IMR-90 (cell line): ENCODE data around the gene KLRB1. TPM values are rescaled to one million over a fixed set of nuclear protein-coding genes. Genes with fewer than 3 reads are reported as not detected.

Experiments used
- ATAC-seq: fragments of 200-7000 bp; cut with Tn5 transposase; 2 replicates; pipeline ENCODE4 v1.9.1; 2020; ENCODE audit warnings: low read depth, mild to moderate bottlenecking, moderate library complexity
- BruUV-seq: library from RNA; stranded (reverse); fragments of 400-500 nt; replicated peaks from 2 replicates; lab custom pipeline; 2021; lab: Mats Ljungman, UMichigan
- CTCF ChIA-PET: fragments of 300-600 bp; formaldehyde crosslinking; extraction: SDS; loops from one replicate; lab custom pipeline; 2021; ENCODE audit warnings: antibody characterized with exemption; lab: Yijun Ruan, JAX
- POLR2A ChIA-PET: fragments of 300-600 bp; sonication (Branson Sonifier 250); formaldehyde crosslinking; loops from one replicate; lab custom pipeline; 2022; ENCODE audit warnings: antibody characterized with exemption; ENCODE audit not compliant: unreplicated experiment; lab: Charles Lee
- DNase-seq: peaks from one replicate; pipeline ENCODE4 v3.0.0; 2013
- H2AFZ ChIP-seq: replicated peaks from 2 replicates; pipeline ENCODE3; 2013; ENCODE audit warnings: low read length, mild to moderate bottlenecking; ENCODE audit not compliant: poor library complexity
- H2AK5ac ChIP-seq: 2 replicates; pipeline ENCODE4 v1.6.1; 2013; ENCODE audit warnings: low read depth, low read length, inconsistent platforms
- H2AK9ac ChIP-seq: replicated peaks from 2 replicates; pipeline ENCODE3; 2013; ENCODE audit warnings: mild to moderate bottlenecking, low read depth, low read length, moderate library complexity; ENCODE audit not compliant: poor library complexity
- H2BK120ac ChIP-seq: 2 replicates; pipeline ENCODE4 v1.6.1; 2013; ENCODE audit warnings: low read depth, low read length, inconsistent platforms
- H2BK15ac ChIP-seq: 3 replicates; pipeline ENCODE4 v1.6.1; 2013; ENCODE audit warnings: low read depth, low read length, inconsistent platforms
- H2BK20ac ChIP-seq: 2 replicates; pipeline ENCODE4 v1.6.1; 2013; ENCODE audit warnings: low read depth, mild to moderate bottlenecking, inconsistent platforms, low read length, moderate library complexity
- H2BK5ac ChIP-seq: 2 replicates; pipeline ENCODE4 v1.6.1; 2013; ENCODE audit warnings: mild to moderate bottlenecking, low read depth, low read length, inconsistent platforms; ENCODE audit not compliant: poor library complexity, severe bottlenecking
- H3K14ac ChIP-seq: replicated peaks from 2 replicates; pipeline ENCODE4 v1.6.1; 2013; ENCODE audit warnings: low read depth, low read length, inconsistent platforms
- H3K18ac ChIP-seq: 2 replicates; pipeline ENCODE4 v1.6.1; 2013; ENCODE audit warnings: low read depth, low read length, control low read depth
- H3K23ac ChIP-seq: 2 replicates; pipeline ENCODE4 v1.6.1; 2013; ENCODE audit warnings: low read depth, low read length, inconsistent platforms
- H3K27ac ChIP-seq: 2 replicates; pipeline ENCODE4 v1.5.1; 2013; ENCODE audit warnings: mild to moderate bottlenecking, control low read depth, low read length; ENCODE audit not compliant: insufficient read depth
- H3K27me3 ChIP-seq: 2 replicates; pipeline ENCODE4 v1.6.1; 2013; ENCODE audit warnings: low read length; ENCODE audit not compliant: control insufficient read depth, insufficient read depth
- H3K36me3 ChIP-seq: 2 replicates; pipeline ENCODE4 v1.6.1; 2013; ENCODE audit warnings: low read length, mixed read lengths; ENCODE audit not compliant: control insufficient read depth, insufficient read depth
- H3K4ac ChIP-seq: 2 replicates; pipeline ENCODE4 v1.6.1; 2013; ENCODE audit warnings: low read depth, low read length, inconsistent platforms
- H3K4me1 ChIP-seq: 2 replicates; pipeline ENCODE4 v1.6.1; 2013; ENCODE audit warnings: low read length, mixed read lengths; ENCODE audit not compliant: control insufficient read depth, insufficient read depth
- H3K4me2 ChIP-seq: 2 replicates; pipeline ENCODE4 v1.6.1; 2013; ENCODE audit warnings: low read depth, mild to moderate bottlenecking, control low read depth, low read length, moderate library complexity
- H3K4me3 ChIP-seq: 2 replicates; pipeline ENCODE4 v1.5.1; 2013; ENCODE audit warnings: low read depth, mild to moderate bottlenecking, control low read depth, low read length, moderate library complexity; ENCODE audit not compliant: insufficient read depth
- H3K56ac ChIP-seq: 2 replicates; pipeline ENCODE4 v1.6.1; 2013; ENCODE audit warnings: low read length, inconsistent platforms; ENCODE audit not compliant: insufficient read depth; ENCODE audit errors: extremely low read depth
- H3K79me1 ChIP-seq, 2 experiments: 2 replicates each; pipeline ENCODE4 v1.6.1; 2013; ENCODE audit warnings: low read length in 2 of 2, inconsistent platforms in 1 of 2, low read depth in 1 of 2
- H3K9ac ChIP-seq: 2 replicates; pipeline ENCODE4 v1.6.1; 2013; ENCODE audit warnings: low read depth, low read length, control low read depth
- H3K9me1 ChIP-seq: 2 replicates; pipeline ENCODE4 v1.6.1; 2013; ENCODE audit warnings: low read length, inconsistent platforms; ENCODE audit not compliant: insufficient read depth
- H3K9me3 ChIP-seq: 2 replicates; pipeline ENCODE4 v1.6.1; 2013; ENCODE audit warnings: low read length; ENCODE audit not compliant: control insufficient read depth, insufficient read depth
- H4K20me1 ChIP-seq: 2 replicates; pipeline ENCODE4 v1.6.1; 2013; ENCODE audit warnings: low read length, inconsistent platforms; ENCODE audit not compliant: insufficient read depth
- H4K5ac ChIP-seq: 2 replicates; pipeline ENCODE4 v1.6.1; 2013; ENCODE audit warnings: mild to moderate bottlenecking, low read depth, low read length, control low read depth
- H4K8ac ChIP-seq, 2 experiments: 2 replicates each; pipeline ENCODE4 v1.6.1; 2013; ENCODE audit warnings: low read depth in 2 of 2, low read length in 2 of 2, control low read depth in 1 of 2, inconsistent platforms in 1 of 2
- H4K91ac ChIP-seq: 2 replicates; pipeline ENCODE4 v1.6.1; 2013; ENCODE audit warnings: low read depth, low read length, inconsistent platforms; ENCODE audit not compliant: insufficient read depth
- BHLHE40 ChIP-seq: fragments of 150-350 bp; IDR thresholded peaks from 2 replicates; pipeline ENCODE4 v1.6.1; 2016; ENCODE audit warnings: mild to moderate bottlenecking, low read depth, low read length
- CTCF ChIP-seq: conservative IDR thresholded peaks from 2 replicates; pipeline ENCODE4 v1.5.1; 2012; ENCODE audit warnings: mild to moderate bottlenecking, low read depth, low read length, improper control_type of control experiment
- ELK1 ChIP-seq: fragments of 150-350 bp; IDR thresholded peaks from 2 replicates; pipeline ENCODE4 v1.6.1; 2016; ENCODE audit warnings: low read depth, mild to moderate bottlenecking, low read length, moderate library complexity, borderline replicate concordance
- FOS ChIP-seq: fragments of 150-350 bp; IDR thresholded peaks from 2 replicates; pipeline ENCODE4 v1.6.1; 2016; ENCODE audit warnings: low read depth, low read length
- MXI1 ChIP-seq: IDR thresholded peaks from 2 replicates; pipeline ENCODE4 v1.6.1; 2012; ENCODE audit warnings: low read depth, mild to moderate bottlenecking, low read length, moderate library complexity, borderline replicate concordance
- POLR2A ChIP-seq: IDR thresholded peaks from 2 replicates; pipeline ENCODE4 v1.6.1; 2012; ENCODE audit warnings: mild to moderate bottlenecking, low read depth, low read length
- RAD21 ChIP-seq: IDR thresholded peaks from 2 replicates; pipeline ENCODE4 v1.6.1; 2012; ENCODE audit warnings: low read length, improper control_type of control experiment
- WGBS, 2 experiments: methylation state at CpG; one replicate each; pipeline versions ENCODE4 v1.1.5 to v1.1.7; 2013; ENCODE audit warnings: missing lambda C conversion rate in 2 of 2; ENCODE audit not compliant: insufficient read length in 1 of 2; ENCODE audit errors: extremely low coverage in 2 of 2; 5-methylcytosine and 5-hydroxymethylcytosine counted together
- dilution Hi-C: fragments of 300-500 bp; cut with HindIII; formaldehyde crosslinking; loops from one replicate; pipeline ENCODE4 v1.14.3; 2018; ENCODE audit warnings: low sequenced_read_pairs; ENCODE audit not compliant: unreplicated experiment
- in situ Hi-C: fragments of 300-500 bp; cut with MboI; formaldehyde crosslinking; loops from 3 replicates; pipeline ENCODE4 v1.14.3; 2019; ENCODE audit warnings: low sequenced_read_pairs, inconsistent platforms, mixed read lengths
- intact Hi-C: fragments of 100-400 bp; cut with micrococcal nuclease; formaldehyde crosslinking; loops from 2 replicates; pipeline ENCODE4 v1.10.0; 2022
- polyA plus RNA-seq, 3 experiments: library from polyadenylated mRNA; depleted of rRNA; stranded (reverse); fragments of >200 nt; gene quantifications; 2 replicates each; pipeline ENCODE4 v1.2.3, GENCODE V29; 2012; ENCODE audit warnings: low replicate concordance in 1 of 3
- total RNA-seq: library from RNA; depleted of rRNA; stranded (reverse); fragments of >200 nt; gene quantifications from 2 replicates; pipeline ENCODE4 v1.2.3, GENCODE V29; 2012

The KLRB1 gene
- total and polyA plus RNA-seq, 2 of the 4 experiments (the other 2 are of a cell fraction): not detected

DNA sequence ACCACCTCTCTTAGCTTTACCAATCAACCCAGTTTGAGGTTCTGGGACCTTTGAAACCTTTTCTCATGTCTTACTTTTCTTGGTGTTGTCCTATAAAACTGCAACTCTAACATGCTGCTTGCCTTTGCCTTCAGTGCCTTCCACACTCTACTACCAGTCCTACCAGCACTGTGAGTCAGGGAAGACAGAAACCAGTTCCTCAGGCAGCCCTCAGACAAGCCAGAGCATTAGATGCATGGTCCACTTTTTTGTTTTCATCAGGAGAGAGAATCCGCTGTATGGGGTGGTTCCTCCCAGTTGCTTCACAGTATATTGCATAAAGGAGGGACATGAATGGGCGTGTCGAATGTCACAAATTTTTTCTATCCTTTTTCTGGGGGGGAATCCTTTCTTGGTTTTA, 17.3 kb upstream of the KLRB1 start:
- TF ChIP-seq FOS (no peak), POLR2A (no peak), RAD21 (no peak), ELK1 (no peak), CTCF (no peak), BHLHE40 (no peak), MXI1 (no peak)
- H3K36me3 ChIP-seq: no peaks in the 10 kb centered on the region
- no peak overlapping the region for H3K14ac ChIP-seq
- H2BK120ac ChIP-seq: no peak overlapping the region
- no peak overlapping the region for H4K5ac ChIP-seq
- H3K9ac ChIP-seq: no peak overlapping the region
- ChIA-PET CTCF (interaction anchor here (0.6 kb wide), 1 partner anchor 17 kb away, joined by 3 read pairs; the partner anchor contains the start of gene KLRB1), POLR2A (no interaction called here)
- in situ Hi-C loops (loop anchor here (25.0 kb wide), 1 partner anchor 288 kb away; no protein-coding TSS in a partner anchor), dilution Hi-C loops (no loop called here), intact Hi-C loops (no loop called here)
- H3K56ac ChIP-seq: no peak overlapping the region
- H2AK9ac ChIP-seq: no peak overlapping the region
- H4K8ac ChIP-seq: no peak overlapping the region
- no peak overlapping the region for H3K23ac ChIP-seq
- no peak overlapping the region for H2AFZ ChIP-seq
- H3K4me2 ChIP-seq: no peak overlapping the region
- no peaks in the 10 kb centered on the region for H3K4me1 ChIP-seq
- H4K91ac ChIP-seq: no peak overlapping the region
- no peak for DNase-seq
- H3K9me1 ChIP-seq: no peaks in the 10 kb centered on the region
- WGBS, 2 experiments: no CpG with 5 or more reads among the region's 3 CpGs
- no peak for ATAC-seq
- H3K4ac ChIP-seq: no peak overlapping the region
- no peak overlapping the region for H3K4me3 ChIP-seq
- H3K9me3 ChIP-seq: no peaks in the 10 kb centered on the region
- H2BK15ac ChIP-seq: no peak overlapping the region
- H3K79me1 ChIP-seq: no peaks in the 10 kb centered on the region
- no peak overlapping the region for H3K18ac ChIP-seq
- no peak overlapping the region for H2AK5ac ChIP-seq
- H2BK20ac ChIP-seq: no peak overlapping the region
- no peaks in the 10 kb centered on the region for H4K20me1 ChIP-seq
- H2BK5ac ChIP-seq: no peak overlapping the region
- no peak overlapping the region for H3K27ac ChIP-seq
- no TSS peak for BruUV-seq
- H3K27me3 ChIP-seq: no peaks in the 10 kb centered on the region
